Measurements from ENCODE around the gene APOD. TPM values are rescaled to one million over a fixed set of nuclear protein-coding genes. Genes with fewer than 3 reads are reported as not detected.
"Not testable (repeated sequence)": the region's sequence is repeated elsewhere in the genome, so short reads cannot be mapped to it uniquely, and the experiment has no call there.

Gene APOD
- total and polyA plus RNA-seq, 2 of the 8 experiments (the other 6 are each of a cell fraction or from before 2014, with no cell fraction given), result not detected

DNA sequence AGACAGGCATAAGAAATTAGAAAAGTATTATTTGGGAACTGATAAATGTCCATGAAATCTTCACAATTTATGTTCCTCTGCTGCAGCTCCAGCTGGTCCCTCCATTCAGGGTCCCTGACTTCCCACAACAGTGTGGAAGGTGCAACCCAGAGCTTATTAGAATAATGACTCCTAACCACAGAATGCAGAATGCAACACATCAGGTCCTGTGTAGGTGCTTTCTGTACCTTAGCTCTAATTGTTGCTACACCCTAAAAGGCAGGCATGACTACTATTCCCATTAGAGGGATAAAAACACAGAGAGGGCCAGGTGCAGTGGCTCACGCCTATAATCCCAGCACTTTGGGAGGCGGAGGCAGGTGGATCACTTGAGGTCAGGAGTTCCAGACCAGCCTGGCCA is 6.6 kb upstream of the APOD start:
- H2BK12ac ChIP-seq (ENCODE audit: low read depth, low read length); POLR2A ChIA-PET (ENCODE audit: partially characterized antibody); H3K4me1 ChIP-seq (replicated peaks in 1 of 4; ENCODE audit: control insufficient read depth in 3 of 4, insufficient read depth in 4 of 4, low read length in 3 of 4); H2BK15ac ChIP-seq (ENCODE audit: low read length); H4K8ac ChIP-seq (ENCODE audit: extremely low read depth, insufficient read depth, low read length); DNase-seq (ENCODE audit: low read depth in 1 of 2, low spot score in 2 of 2); H3K9ac ChIP-seq (replicated peaks in 1 of 4; ENCODE audit: extremely low read depth in 1 of 4, low read depth in 3 of 4, low read length in 3 of 4); H4K5ac ChIP-seq (ENCODE audit: insufficient read length, low read depth, low read length); H3K23me2 ChIP-seq (ENCODE audit: low read depth, low read length); H2AFZ ChIP-seq (ENCODE audit: low read length); H3K4ac ChIP-seq (replicated peaks; ENCODE audit: insufficient read length, low read depth, low read length); H4K20me1 ChIP-seq (replicated peaks in 1 of 2; ENCODE audit: control insufficient read depth in 1 of 2, insufficient read depth in 2 of 2, low read length in 2 of 2); H3K4me3 ChIP-seq (ENCODE audit: extremely low read depth in 1 of 4, insufficient read depth in 2 of 4, low read depth in 3 of 4, low read length in 4 of 4); H3K27me3 ChIP-seq (replicated peaks in 1 of 4; ENCODE audit: control insufficient read depth in 3 of 4, extremely low read depth in 1 of 4, insufficient read depth in 3 of 4, low read length in 3 of 4); CTCF ChIA-PET (ENCODE audit: partially characterized antibody); H2BK20ac ChIP-seq (ENCODE audit: low read length); H3K79me2 ChIP-seq (ENCODE audit: control insufficient read depth in 1 of 2, insufficient read depth in 2 of 2, low read length in 2 of 2); H3K56ac ChIP-seq (replicated peaks; ENCODE audit: insufficient read length, low read depth, low read length); H2BK5ac ChIP-seq (ENCODE audit: low read depth, low read length); H3K4me2 ChIP-seq (ENCODE audit: insufficient read depth in 1 of 2, low read depth in 2 of 2, low read length in 2 of 2); H2AK5ac ChIP-seq (ENCODE audit: low read depth, low read length); H3K27ac ChIP-seq (ENCODE audit: low read depth, low read length); FAIRE-seq; H2BK120ac ChIP-seq (replicated peaks; ENCODE audit: low read depth, low read length); H3K18ac ChIP-seq (ENCODE audit: extremely low read depth, low read length); H3K9me3 ChIP-seq (ENCODE audit: insufficient read depth in 2 of 2, low read depth in 1 of 2, low read length in 1 of 2); H3K14ac ChIP-seq (ENCODE audit: insufficient read length); H3K36me3 ChIP-seq (ENCODE audit: control insufficient read depth in 2 of 4, insufficient read depth in 4 of 4, low read length in 3 of 4); H3K79me1 ChIP-seq (ENCODE audit: low read depth, low read length); H4K91ac ChIP-seq (replicated peaks; ENCODE audit: insufficient read length, low read length); H3K23ac ChIP-seq (ENCODE audit: insufficient read length): not testable (repeated sequence)
- WGBS, 2 experiments (ENCODE audit: extremely low coverage in 1 of 2, insufficient coverage in 1 of 2, insufficient read length in 1 of 2, insufficient replicate concordance in 2 of 2, low coverage in 1 of 2, low lambda C conversion rate in 2 of 2, missing lambda C conversion rate in 1 of 2), result 93% methylated on average over 2 of the region's 2 CpGs; no CpG with 5 or more reads in 1 of the 2 experiments

- FAIRE-seq, result not testable (repeated sequence)
Measured at GRCh38 chr3:195589796-195590195, 6.1 kb upstream of the APOD start.

More at GRCh38 chr3:195589796-195590195, 6.1 kb upstream of the APOD start:
- H4K91ac ChIP-seq (replicated peaks; ENCODE audit: insufficient read length, low read length); H3K56ac ChIP-seq (replicated peaks; ENCODE audit: insufficient read length, low read depth, low read length); H3K14ac ChIP-seq (ENCODE audit: insufficient read length); H3K4me3 ChIP-seq (ENCODE audit: extremely low read depth in 1 of 4, insufficient read depth in 2 of 4, low read depth in 3 of 4, low read length in 4 of 4); H3K9ac ChIP-seq (replicated peaks in 1 of 4; ENCODE audit: extremely low read depth in 1 of 4, low read depth in 3 of 4, low read length in 3 of 4); H4K20me1 ChIP-seq (replicated peaks in 1 of 2; ENCODE audit: control insufficient read depth in 1 of 2, insufficient read depth in 2 of 2, low read length in 2 of 2); H3K27me3 ChIP-seq (replicated peaks in 1 of 4; ENCODE audit: control insufficient read depth in 3 of 4, extremely low read depth in 1 of 4, insufficient read depth in 3 of 4, low read length in 3 of 4); H3K36me3 ChIP-seq (ENCODE audit: control insufficient read depth in 2 of 4, insufficient read depth in 4 of 4, low read length in 3 of 4); H3K79me2 ChIP-seq (ENCODE audit: control insufficient read depth in 1 of 2, insufficient read depth in 2 of 2, low read length in 2 of 2); H3K4ac ChIP-seq (replicated peaks; ENCODE audit: insufficient read length, low read depth, low read length); POLR2A ChIA-PET (ENCODE audit: partially characterized antibody); H3K27ac ChIP-seq (ENCODE audit: low read depth, low read length); H3K4me2 ChIP-seq (ENCODE audit: insufficient read depth in 1 of 2, low read depth in 2 of 2, low read length in 2 of 2); H3K79me1 ChIP-seq (ENCODE audit: low read depth, low read length); H4K5ac ChIP-seq (ENCODE audit: insufficient read length, low read depth, low read length); CTCF ChIA-PET (ENCODE audit: partially characterized antibody); H3K4me1 ChIP-seq (replicated peaks in 1 of 4; ENCODE audit: control insufficient read depth in 3 of 4, insufficient read depth in 4 of 4, low read length in 3 of 4); H2BK15ac ChIP-seq (ENCODE audit: low read length); DNase-seq (ENCODE audit: low read depth in 1 of 2, low spot score in 2 of 2); H4K8ac ChIP-seq (ENCODE audit: extremely low read depth, insufficient read depth, low read length); H2BK12ac ChIP-seq (ENCODE audit: low read depth, low read length); H3K18ac ChIP-seq (ENCODE audit: extremely low read depth, low read length); H2AK5ac ChIP-seq (ENCODE audit: low read depth, low read length); H3K23me2 ChIP-seq (ENCODE audit: low read depth, low read length); H2BK20ac ChIP-seq (ENCODE audit: low read length); H2AFZ ChIP-seq (ENCODE audit: low read length); H2BK120ac ChIP-seq (replicated peaks; ENCODE audit: low read depth, low read length); H3K23ac ChIP-seq (ENCODE audit: insufficient read length); H2BK5ac ChIP-seq (ENCODE audit: low read depth, low read length); H3K9me3 ChIP-seq (ENCODE audit: insufficient read depth in 2 of 2, low read depth in 1 of 2, low read length in 1 of 2): not testable (repeated sequence)
- WGBS, 2 experiments (ENCODE audit: extremely low coverage in 1 of 2, insufficient coverage in 1 of 2, insufficient read length in 1 of 2, insufficient replicate concordance in 2 of 2, low coverage in 1 of 2, low lambda C conversion rate in 2 of 2, missing lambda C conversion rate in 1 of 2), result 87% methylated on average over 6 of the region's 6 CpGs; no CpG with 5 or more reads in 1 of the 2 experiments
